ENCODE measurements around the gene DTWD1. TPM values are rescaled to one million over a fixed set of nuclear protein-coding genes. Genes with fewer than 3 reads are reported as not detected.

DTWD1 gene
- total and polyA plus RNA-seq, 3 experiments from 2014 or later: 23.1 to 25.1 (median 24.1) TPM

DNA sequence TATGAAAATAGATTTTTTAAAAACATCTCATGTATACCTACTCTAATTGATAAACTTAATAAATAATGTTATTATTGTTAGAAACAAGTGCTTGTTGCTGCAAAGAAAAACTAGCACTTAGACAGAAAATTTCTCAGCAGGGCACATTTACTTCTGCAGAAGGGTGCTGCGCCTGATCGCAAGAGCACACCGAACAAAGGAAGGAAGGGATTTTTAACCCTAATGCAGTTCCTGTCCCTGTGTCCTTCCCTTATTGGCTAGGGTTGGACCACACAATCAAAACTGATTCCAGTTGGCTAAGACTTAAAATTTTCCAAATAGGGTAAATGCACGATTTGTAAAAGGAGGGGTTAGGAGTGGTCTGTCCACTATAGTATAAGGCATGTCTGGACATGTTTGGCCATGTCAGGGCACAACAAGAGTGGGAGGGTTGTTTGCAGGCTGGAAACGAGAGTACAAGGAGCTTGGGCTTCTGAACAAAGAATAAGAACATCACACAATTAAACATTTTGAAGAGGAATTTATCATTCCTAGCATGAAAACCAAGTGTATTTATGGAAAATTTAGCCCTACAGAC, 4.7 kb downstream of the DTWD1 start:
- Histone ChIP-seq H3K36me3 (ENCODE audit: insufficient read depth, low read length) (peaks cover 5% of the 10 kb centered on the region), H3K9me3 (ENCODE audit: low read length) (peaks cover 3% of the 10 kb centered on the region), H3K4me3 (ENCODE audit: low read length) (no peak overlapping the region), H3K27me3 (ENCODE audit: insufficient read depth, low read length, poor library complexity, severe bottlenecking) (no peaks in the 10 kb centered on the region), H3K27ac (ENCODE audit: low read depth, low read length) (no peak overlapping the region), H3K4me1 (ENCODE audit: insufficient read depth, low read length) (peaks cover 10% of the 10 kb centered on the region)
- ChIA-PET POLR2A (no interaction called here), CTCF (no interaction called here)
- Mint-ChIP-seq H3K27ac (no peak overlapping the region), H3K27me3 (peaks cover 0 to 1% of the 10 kb centered on the region in 2 donors), H3K4me3 (peak overlapping the region in 1 of 7 donors; percentile 13), H3K9me3 (peaks cover 0 to 5% (median 0%) of the 10 kb centered on the region in 5 donors), H3K36me3 (peaks cover 8 to 32% (median 12%) of the 10 kb centered on the region in 3 donors), H3K4me1 (peaks cover 27 to 45% (median 34%) of the 10 kb centered on the region in 3 donors)
- no peak for DNase-seq

DNA sequence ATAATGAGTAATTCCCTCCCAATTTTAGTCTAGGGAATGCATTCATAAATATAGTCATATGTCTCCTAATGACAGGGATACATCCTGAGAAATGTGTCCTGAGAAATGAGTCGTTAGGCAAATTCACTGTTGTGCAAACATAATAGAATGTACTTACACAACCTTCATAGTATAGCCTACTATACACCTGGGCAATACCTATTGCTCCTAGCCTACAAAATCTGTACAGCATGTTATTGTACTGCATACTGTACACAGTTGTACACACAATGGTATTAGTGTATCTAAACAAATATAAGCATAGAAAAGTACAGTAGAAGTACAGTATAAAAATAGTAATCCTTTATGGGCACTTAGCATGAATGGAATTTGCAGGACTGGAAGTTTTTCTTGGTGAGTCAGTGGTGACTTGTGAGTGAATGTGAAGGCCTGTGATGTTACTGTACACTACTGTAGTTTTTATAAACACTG, 6.6 kb downstream of the DTWD1 start:
- H3K4me1 ChIP-seq (ENCODE audit: insufficient read depth, low read length): no peaks in the 10 kb centered on the region
- peaks cover 16 to 31% (median 22%) of the 10 kb centered on the region in 3 donors for H3K4me1 Mint-ChIP-seq
- H3K9me3 ChIP-seq (ENCODE audit: low read length): peaks cover 3% of the 10 kb centered on the region
- H3K27me3 Mint-ChIP-seq: no peaks in the 10 kb centered on the region
- peaks cover 5% of the 10 kb centered on the region for H3K36me3 ChIP-seq (ENCODE audit: insufficient read depth, low read length)
- peaks cover 8 to 30% (median 12%) of the 10 kb centered on the region in 3 donors for H3K36me3 Mint-ChIP-seq
- no peak overlapping the region for H3K27ac ChIP-seq (ENCODE audit: low read depth, low read length)
- no peaks in the 10 kb centered on the region for H3K27me3 ChIP-seq (ENCODE audit: insufficient read depth, low read length, poor library complexity, severe bottlenecking)
- ChIA-PET POLR2A (no interaction called here), CTCF (no interaction called here)
- H3K4me3 Mint-ChIP-seq: no peak overlapping the region
- H3K27ac Mint-ChIP-seq: no peak overlapping the region
- H3K9me3 Mint-ChIP-seq: peaks cover 0 to 5% (median 0%) of the 10 kb centered on the region in 5 donors
- no peak overlapping the region for H3K4me3 ChIP-seq (ENCODE audit: low read length)
- no peak for DNase-seq

DNA sequence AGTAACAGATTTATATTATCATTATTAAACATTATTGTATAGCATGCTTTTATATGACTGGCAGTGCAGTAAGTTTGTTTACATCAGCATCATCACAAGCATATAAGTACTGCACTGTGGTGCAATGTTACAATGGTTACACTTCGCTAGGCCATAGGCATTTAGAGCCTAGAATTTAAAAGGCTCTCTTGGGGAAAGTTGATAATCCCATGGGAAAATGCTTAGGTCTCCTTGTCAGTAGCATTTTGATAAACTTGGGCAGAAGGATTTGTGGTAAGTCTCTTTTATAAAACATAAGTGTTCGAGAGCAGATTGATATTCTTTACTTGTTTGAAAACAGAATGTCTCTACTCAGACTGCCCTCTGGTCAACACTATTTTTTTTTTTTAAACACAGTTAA, 7.5 kb downstream of the DTWD1 start:
- H3K4me1 Mint-ChIP-seq: peaks cover 11 to 22% (median 13%) of the 10 kb centered on the region in 3 donors
- H3K9me3 Mint-ChIP-seq: peaks cover 0 to 5% (median 0%) of the 10 kb centered on the region in 5 donors
- no peak overlapping the region for H3K4me3 Mint-ChIP-seq
- Histone ChIP-seq H3K9me3 (ENCODE audit: low read length) (peaks cover 3% of the 10 kb centered on the region), H3K27ac (ENCODE audit: low read depth, low read length) (no peak overlapping the region), H3K4me1 (ENCODE audit: insufficient read depth, low read length) (no peaks in the 10 kb centered on the region), H3K27me3 (ENCODE audit: insufficient read depth, low read length, poor library complexity, severe bottlenecking) (no peaks in the 10 kb centered on the region), H3K36me3 (ENCODE audit: insufficient read depth, low read length) (peaks cover 5% of the 10 kb centered on the region), H3K4me3 (ENCODE audit: low read length) (no peak overlapping the region)
- no peaks in the 10 kb centered on the region for H3K27me3 Mint-ChIP-seq
- peak overlapping the region in 1 of 8 donors; percentile 11 for H3K27ac Mint-ChIP-seq
- CTCF ChIA-PET: no interaction called here
- POLR2A ChIA-PET: no interaction called here
- peaks cover 8 to 31% (median 12%) of the 10 kb centered on the region in 3 donors for H3K36me3 Mint-ChIP-seq
- DNase-seq: no peak

DNA sequence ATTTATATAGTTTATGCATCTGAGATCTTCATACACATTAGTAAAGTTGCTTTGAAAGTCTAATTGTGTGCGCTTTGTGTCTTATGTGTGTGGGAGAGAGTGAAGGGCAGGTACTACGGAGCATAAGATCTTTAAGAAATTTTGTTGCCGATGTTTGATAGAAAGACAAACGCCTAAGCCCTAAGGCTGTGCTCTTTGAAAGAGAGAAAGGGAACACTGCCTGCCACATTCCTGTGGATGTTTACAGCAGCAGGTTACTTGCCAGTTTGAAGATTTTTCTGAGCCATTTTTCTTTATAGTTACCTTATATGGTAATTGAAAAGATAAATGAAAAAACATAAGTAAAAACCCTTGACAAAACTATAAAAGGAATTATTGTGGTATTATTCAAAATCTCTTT, 17.0 kb downstream of the DTWD1 start:
- no peaks in the 10 kb centered on the region for H3K36me3 ChIP-seq (ENCODE audit: insufficient read depth, low read length)
- no peak overlapping the region for H3K4me3 ChIP-seq (ENCODE audit: low read length)
- Mint-ChIP-seq H3K27ac (peak overlapping the region in 1 of 8 donors; percentile 4), H3K9me3 (no peaks in the 10 kb centered on the region), H3K27me3 (no peaks in the 10 kb centered on the region), H3K4me1 (peaks cover 0 to 4% (median 0%) of the 10 kb centered on the region in 3 donors), H3K4me3 (no peak overlapping the region), H3K36me3 (peaks cover 0 to 44% (median 7%) of the 10 kb centered on the region in 3 donors)
- no peaks in the 10 kb centered on the region for H3K4me1 ChIP-seq (ENCODE audit: insufficient read depth, low read length)
- no peaks in the 10 kb centered on the region for H3K27me3 ChIP-seq (ENCODE audit: insufficient read depth, low read length, poor library complexity, severe bottlenecking)
- no peaks in the 10 kb centered on the region for H3K9me3 ChIP-seq (ENCODE audit: low read length)
- no peak overlapping the region for H3K27ac ChIP-seq (ENCODE audit: low read depth, low read length)
- CTCF ChIA-PET: no interaction called here
- POLR2A ChIA-PET: no interaction called here
- DNase-seq: no peak

DNA sequence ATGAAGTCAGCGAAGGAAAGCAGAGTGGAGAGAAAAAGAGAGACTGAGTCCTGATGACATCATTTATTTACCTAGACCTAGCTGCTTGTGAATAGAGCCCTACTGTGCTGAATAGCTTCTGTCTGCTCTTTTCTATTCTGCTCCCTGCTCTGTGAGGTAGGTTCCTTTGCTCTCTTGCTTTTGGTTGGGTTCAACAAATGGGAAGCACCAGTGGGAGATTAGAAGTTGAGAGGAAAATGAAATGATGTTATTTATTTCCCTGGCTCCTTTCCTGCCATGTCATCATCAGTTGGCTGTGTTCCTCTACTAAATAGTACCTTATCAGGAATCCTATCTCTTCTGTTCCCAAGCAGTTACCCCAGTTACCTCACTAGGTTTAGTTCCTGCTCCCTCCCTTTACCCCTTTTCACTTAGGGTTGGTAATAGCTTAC, 23.5 kb downstream of the DTWD1 start:
- no peaks in the 10 kb centered on the region for H3K27me3 ChIP-seq (ENCODE audit: insufficient read depth, low read length, poor library complexity, severe bottlenecking)
- Mint-ChIP-seq H3K36me3 (peaks cover 0 to 20% (median 1%) of the 10 kb centered on the region in 3 donors), H3K4me3 (no peak overlapping the region), H3K27me3 (no peaks in the 10 kb centered on the region), H3K9me3 (no peaks in the 10 kb centered on the region), H3K4me1 (no peaks in the 10 kb centered on the region), H3K27ac (peak overlapping the region in 2 of 8 donors; percentile 40 to 41)
- ChIA-PET CTCF (no interaction called here), POLR2A (no interaction called here)
- no peak overlapping the region for H3K27ac ChIP-seq (ENCODE audit: low read depth, low read length)
- no peaks in the 10 kb centered on the region for H3K36me3 ChIP-seq (ENCODE audit: insufficient read depth, low read length)
- no peaks in the 10 kb centered on the region for H3K9me3 ChIP-seq (ENCODE audit: low read length)
- no peak for DNase-seq
- no peak overlapping the region for H3K4me3 ChIP-seq (ENCODE audit: low read length)
- H3K4me1 ChIP-seq (ENCODE audit: insufficient read depth, low read length): no peaks in the 10 kb centered on the region

DNA sequence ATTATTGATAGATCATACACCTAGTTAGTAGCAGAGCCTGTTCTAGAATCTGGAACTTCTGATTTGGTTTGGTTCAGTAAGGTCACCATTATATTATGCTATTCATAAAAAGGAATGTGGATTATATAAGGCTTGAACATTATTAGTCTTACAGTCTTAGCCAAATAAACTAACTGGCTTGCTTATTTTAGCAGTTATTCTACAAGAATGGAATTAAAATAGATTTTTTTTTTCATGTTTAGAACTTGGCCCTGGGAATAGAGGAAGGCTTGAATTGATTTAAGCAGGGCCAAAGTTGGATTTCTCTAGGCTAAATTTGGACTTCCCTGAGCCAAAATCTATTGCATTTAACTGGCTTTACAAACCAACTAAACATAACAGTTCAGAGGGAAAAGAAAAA, 24.4 kb downstream of the DTWD1 start:
- Histone ChIP-seq H3K36me3 (ENCODE audit: insufficient read depth, low read length) (no peaks in the 10 kb centered on the region), H3K4me1 (ENCODE audit: insufficient read depth, low read length) (no peaks in the 10 kb centered on the region), H3K9me3 (ENCODE audit: low read length) (no peaks in the 10 kb centered on the region), H3K27ac (ENCODE audit: low read depth, low read length) (no peak overlapping the region), H3K4me3 (ENCODE audit: low read length) (no peak overlapping the region), H3K27me3 (ENCODE audit: insufficient read depth, low read length, poor library complexity, severe bottlenecking) (no peaks in the 10 kb centered on the region)
- Mint-ChIP-seq H3K4me3 (no peak overlapping the region), H3K36me3 (peaks cover 0 to 20% (median 1%) of the 10 kb centered on the region in 3 donors), H3K27ac (no peak overlapping the region), H3K27me3 (no peaks in the 10 kb centered on the region), H3K9me3 (no peaks in the 10 kb centered on the region), H3K4me1 (no peaks in the 10 kb centered on the region)
- CTCF ChIA-PET: no interaction called here
- no peak for DNase-seq
- POLR2A ChIA-PET: no interaction called here

DNA sequence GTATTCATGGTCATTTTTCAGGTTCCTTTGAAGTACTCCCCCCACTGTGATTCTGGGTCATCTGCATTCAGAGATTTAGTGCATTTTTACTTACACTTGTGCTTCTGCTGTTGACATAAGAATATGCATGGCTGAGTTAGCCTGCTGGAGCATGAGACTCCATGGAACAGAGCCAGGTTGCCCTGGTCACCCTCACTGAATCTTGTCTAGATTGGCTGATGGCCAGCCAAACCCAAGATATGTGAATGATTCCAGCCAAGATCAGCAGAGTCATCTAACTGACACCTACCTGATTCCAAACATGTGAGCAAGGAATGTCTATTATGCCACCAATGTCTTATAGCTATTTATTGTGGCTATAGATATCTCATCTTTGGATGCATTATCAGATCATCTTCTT, 25.1 kb downstream of the DTWD1 start:
- no peaks in the 10 kb centered on the region for H3K36me3 ChIP-seq (ENCODE audit: insufficient read depth, low read length)
- no peaks in the 10 kb centered on the region for H3K4me1 Mint-ChIP-seq
- no peak overlapping the region for H3K4me3 ChIP-seq (ENCODE audit: low read length)
- H3K27ac Mint-ChIP-seq: peak overlapping the region in 3 of 8 donors; percentile 16 to 60 (median 42)
- no peak overlapping the region for H3K27ac ChIP-seq (ENCODE audit: low read depth, low read length)
- H3K4me3 Mint-ChIP-seq: no peak overlapping the region
- no peaks in the 10 kb centered on the region for H3K4me1 ChIP-seq (ENCODE audit: insufficient read depth, low read length)
- ChIA-PET CTCF (no interaction called here), POLR2A (interaction anchor here (0.7 kb wide), 1 partner anchor 701 kb away, joined by 4 read pairs; no protein-coding TSS in a partner anchor)
- H3K9me3 ChIP-seq (ENCODE audit: low read length): no peaks in the 10 kb centered on the region
- no peak for DNase-seq
- H3K27me3 ChIP-seq (ENCODE audit: insufficient read depth, low read length, poor library complexity, severe bottlenecking): no peaks in the 10 kb centered on the region
- no peaks in the 10 kb centered on the region for H3K27me3 Mint-ChIP-seq
- H3K36me3 Mint-ChIP-seq: peaks cover 0 to 19% (median 3%) of the 10 kb centered on the region in 3 donors
- H3K9me3 Mint-ChIP-seq: no peaks in the 10 kb centered on the region

DNA sequence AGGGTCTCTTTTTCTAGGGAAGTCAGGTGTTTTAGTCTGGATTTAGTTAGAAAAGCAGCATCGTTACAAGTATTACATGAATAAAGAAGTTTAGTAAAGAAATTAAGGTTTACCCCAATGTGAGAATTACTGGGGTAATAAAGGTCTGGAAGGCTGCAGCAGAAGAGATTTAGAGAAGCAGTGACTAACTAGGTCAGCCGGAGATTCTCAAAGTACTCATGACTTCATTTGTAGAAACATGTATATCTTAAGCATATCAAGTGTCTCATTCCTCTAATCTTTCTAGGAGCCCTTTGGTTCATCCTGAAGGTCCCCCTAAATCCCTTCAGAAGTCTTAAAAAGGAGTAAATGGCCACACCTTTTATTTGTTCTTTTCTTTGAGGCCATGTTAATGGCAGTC, 26.0 kb downstream of the DTWD1 start:
- Histone ChIP-seq H3K27me3 (ENCODE audit: insufficient read depth, low read length, poor library complexity, severe bottlenecking) (no peaks in the 10 kb centered on the region), H3K9me3 (ENCODE audit: low read length) (no peaks in the 10 kb centered on the region), H3K27ac (ENCODE audit: low read depth, low read length) (no peak overlapping the region), H3K4me3 (ENCODE audit: low read length) (no peak overlapping the region), H3K36me3 (ENCODE audit: insufficient read depth, low read length) (no peaks in the 10 kb centered on the region), H3K4me1 (ENCODE audit: insufficient read depth, low read length) (no peaks in the 10 kb centered on the region)
- peak overlapping the region in 1 of 8 donors; percentile 86 for H3K27ac Mint-ChIP-seq
- peaks cover 0 to 15% (median 3%) of the 10 kb centered on the region in 3 donors for H3K36me3 Mint-ChIP-seq
- H3K27me3 Mint-ChIP-seq: no peaks in the 10 kb centered on the region
- ChIA-PET CTCF (no interaction called here), POLR2A (no interaction called here)
- DNase-seq: no peak
- H3K4me3 Mint-ChIP-seq: no peak overlapping the region
- H3K9me3 Mint-ChIP-seq: peaks cover 0 to 2% (median 0%) of the 10 kb centered on the region in 5 donors
- no peaks in the 10 kb centered on the region for H3K4me1 Mint-ChIP-seq
